Measurements from ENCODE around the gene CITED1.
A peak's percentile ranks its signal among the peaks of the same experiment; 100 is the strongest.

Gene CITED1

DNA sequence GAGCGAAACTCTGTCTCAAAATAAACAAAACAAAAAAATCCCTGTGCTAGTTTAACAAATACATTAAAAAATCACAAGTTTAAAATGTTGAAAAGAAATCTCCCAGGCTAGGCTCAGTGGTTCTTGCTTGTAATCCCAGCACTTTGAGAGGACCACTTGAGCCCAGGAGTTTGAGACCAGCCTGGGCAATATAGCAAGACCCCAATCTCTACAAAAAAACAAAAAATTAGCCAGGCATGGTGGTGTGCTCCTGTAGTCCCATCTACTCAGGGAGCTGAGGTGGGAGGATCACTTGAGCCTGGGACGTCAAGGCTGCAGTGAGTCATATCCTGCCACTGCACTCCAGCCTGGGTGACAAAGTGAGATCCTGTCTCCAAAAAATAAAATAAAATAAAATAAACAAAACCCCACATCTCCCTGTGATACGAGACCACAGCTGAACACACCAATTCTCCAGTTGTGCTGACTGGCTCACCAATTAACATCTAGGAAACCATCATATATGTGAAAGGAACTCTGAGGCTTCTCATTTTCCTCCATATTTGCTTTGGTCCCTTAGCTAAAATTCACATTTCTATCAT is 36.0 kb downstream of the CITED1 start:
- no peak for DNase-seq

DNA sequence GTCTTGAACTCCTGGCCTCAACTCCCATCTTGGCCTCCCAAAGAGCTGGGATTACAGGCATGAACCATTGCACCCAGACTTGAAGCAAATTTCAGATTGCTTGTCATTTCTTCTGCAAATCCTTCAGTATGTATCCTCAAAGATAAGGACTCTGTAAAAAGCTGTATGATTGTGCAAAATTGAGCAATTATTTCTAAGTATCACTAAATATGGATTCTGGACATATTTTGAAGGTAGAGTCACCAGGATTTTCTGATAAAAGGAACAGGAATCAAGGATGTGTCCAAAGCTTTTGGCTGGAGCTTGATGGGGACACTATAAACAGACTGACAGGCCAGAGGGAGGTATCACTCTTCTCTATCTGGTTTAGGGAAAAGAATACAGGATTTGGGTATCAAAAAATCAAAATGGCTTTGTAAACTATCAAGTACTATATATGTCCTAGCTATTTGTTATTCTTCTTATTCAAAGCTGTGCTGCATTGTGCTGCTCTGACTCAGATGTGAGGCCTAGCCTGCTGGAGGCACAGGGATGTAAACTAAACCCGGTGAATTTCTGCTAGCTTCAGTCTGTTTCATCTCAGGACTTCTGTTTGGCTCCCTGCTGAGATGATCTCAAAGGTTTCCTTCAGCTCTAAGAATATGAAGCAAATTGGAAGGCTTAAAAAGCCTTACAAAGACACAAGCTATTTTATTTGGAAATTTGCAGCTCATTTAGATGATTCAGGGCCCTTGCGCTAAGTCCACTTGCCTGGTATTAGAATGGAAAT is 36.9 kb downstream of the CITED1 start:
- no peak for DNase-seq

DNA sequence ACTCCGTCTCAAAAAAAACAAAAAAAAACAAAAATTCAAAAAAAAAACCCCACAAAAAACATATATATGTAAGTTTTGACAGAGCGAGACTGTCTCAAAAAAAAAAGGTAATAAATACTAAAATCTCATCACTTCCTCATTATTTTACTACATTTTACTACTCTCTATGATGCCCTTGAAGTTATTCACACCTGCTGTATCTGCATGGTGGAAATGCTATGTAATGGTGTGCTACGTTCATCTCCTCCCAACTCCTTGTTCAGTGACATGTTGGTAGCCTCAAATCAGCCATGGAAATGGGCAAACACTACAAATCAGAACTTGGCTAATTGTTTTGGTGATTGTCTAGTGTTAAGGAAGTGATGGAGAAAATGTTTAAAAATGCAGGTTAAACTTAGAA is 40.5 kb downstream of the CITED1 start:
- no peak for DNase-seq

GRCh38 chrX:72262077-72262476 is 43.6 kb downstream of the CITED1 start:
- DNase-seq = peak; percentile 70

GRCh38 chrX:72260448-72260847 is 45.3 kb downstream of the CITED1 start:
- no peak for DNase-seq

DNA sequence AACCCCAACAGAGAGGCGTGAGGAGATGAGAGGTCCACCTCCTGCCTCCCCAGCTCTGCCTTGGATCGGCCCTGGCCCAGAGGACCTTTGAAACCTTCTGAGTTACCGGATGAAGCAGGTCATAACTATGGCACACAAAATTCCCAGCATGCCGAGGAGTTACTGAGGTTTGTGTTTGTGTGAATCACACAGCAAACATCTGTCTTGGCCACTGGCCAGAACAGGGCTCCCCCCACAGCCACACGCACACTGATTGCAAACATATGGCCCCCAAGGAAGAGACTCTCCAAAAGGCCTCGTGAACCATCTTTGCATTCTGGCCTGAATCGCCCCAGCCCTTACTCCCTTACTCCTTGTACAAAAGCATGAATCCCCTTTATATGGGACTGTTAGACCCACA is 47.5 kb downstream of the CITED1 start:
- DNase-seq = no peak

DNA sequence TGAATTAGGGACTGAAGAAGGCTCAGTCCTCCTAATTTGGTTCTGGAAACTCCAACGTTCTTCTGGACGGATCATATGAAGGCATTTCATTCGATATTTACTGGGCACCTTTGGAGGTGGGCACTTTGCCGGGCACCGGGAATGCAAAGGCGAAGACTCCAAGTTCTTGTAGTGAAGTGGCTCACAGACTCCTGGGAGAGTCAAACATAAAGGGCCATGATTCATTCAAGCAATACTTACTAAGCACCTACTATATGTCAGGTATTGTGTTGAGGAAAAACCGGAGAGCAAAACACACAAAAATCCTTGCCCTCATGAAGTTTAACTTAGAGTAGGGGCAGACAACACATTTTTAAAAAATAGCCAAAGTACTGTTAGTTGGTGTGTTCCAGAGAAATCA is 49.9 kb downstream of the CITED1 start:
- no peak for DNase-seq

DNA sequence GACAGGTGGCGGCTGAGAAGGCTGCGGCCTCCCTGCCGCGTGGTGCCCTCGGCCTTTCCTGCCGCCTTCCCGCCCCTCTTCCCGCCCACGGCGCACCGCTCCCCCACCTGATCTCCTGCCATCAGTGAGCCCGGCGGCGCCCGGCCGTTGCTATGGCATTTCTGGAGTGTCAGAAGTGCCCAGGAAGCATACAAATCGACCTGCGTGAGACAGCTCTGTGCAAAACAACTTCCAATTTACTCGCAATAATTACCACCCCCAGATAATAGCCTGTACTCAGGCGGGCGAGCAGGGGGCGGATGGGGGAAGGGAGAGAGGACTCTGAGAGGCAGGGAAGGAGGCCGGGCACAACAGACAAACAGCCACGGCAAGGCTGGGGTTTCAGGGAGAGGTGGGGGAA is 50.3 kb downstream of the CITED1 start:
- DNase-seq = peak; percentile 94

- peak; percentile 69 for DNase-seq
These were observed 50.9 kb downstream of the CITED1 start for GRCh38 chrX:72254816-72255215.

- no peak for DNase-seq
These were observed 52.0 kb downstream of the CITED1 start for GRCh38 chrX:72253686-72254085.

All from NCI-H146 (cell line).